Jurkat, Clone E6-1 (cell line): Measurements from ENCODE around the gene POLR1G.
"Not testable (repeated sequence)": the region's sequence is repeated elsewhere in the genome, so short reads cannot be mapped to it uniquely, and the experiment has no call there.

Experiments used
- DNase-seq: peaks from one replicate; pipeline ENCODE4 v3.0.0-alpha.2; 2011; ENCODE audit warnings: low read depth, low spot score
- H3K4me3 ChIP-seq: 2 replicates; pipeline ENCODE4 v1.5.1; 2011; ENCODE audit warnings: mild to moderate bottlenecking, low read length, control low read depth, moderate library complexity

Gene POLR1G

GRCh38 chr19:45417151-45417550 is 10.7 kb downstream of the POLR1G start:
- no peak for DNase-seq
- no peak overlapping the region for H3K4me3 ChIP-seq

GRCh38 chr19:45418802-45419201 is 12.4 kb downstream of the POLR1G start:
- peak overlapping the region; percentile 36 for H3K4me3 ChIP-seq
- DNase-seq, result peak; percentile 45

GRCh38 chr19:45419396-45419795 is 13.0 kb downstream of the POLR1G start:
- DNase-seq, result peak; percentile 37

DNA sequence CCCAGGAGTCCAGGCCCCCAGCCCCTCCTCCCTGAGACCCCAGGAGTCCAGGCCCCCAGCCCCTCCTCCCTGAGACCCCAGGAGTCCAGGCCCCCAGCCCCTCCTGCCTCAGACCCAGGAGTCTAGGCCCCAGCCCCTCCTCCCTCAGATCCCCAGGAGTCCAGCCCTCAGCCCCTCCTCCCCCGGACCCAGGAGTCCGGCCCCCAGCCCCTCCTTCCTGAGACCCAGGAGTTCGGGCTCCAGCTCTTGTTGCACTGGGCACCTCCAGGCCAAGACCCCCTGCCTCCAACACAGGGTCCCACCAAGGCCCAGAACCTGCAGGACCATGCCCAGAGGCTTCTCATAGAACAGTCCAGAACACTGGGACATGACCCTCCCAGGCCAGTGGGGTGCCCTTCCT is 13.5 kb downstream of the POLR1G start:
- H3K4me3 ChIP-seq, result no peak overlapping the region
- no peak for DNase-seq

More at GRCh38 chr19:45419396-45419795, 13.0 kb downstream of the POLR1G start:
- H3K4me3 ChIP-seq, result peak overlapping the region; percentile 36

DNA sequence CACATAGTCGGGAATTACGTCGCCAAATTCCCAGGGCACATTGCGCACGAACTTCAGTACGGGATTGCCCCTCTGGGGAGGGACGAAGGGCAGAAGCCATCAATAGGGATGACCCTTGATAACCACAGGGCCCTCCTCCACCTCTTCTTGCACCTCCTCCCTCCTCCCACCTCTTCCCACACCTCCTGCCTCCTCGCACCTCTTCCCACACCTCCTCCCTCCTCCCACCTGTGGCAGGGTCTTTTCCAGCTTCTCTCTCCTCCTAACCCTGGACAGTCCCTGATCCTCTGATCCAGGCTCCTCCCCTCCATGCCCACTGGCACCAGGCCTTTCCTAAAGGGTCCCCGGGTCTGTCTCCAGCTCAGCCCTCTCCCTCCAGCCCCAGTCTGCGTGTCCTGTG is 13.9 kb downstream of the POLR1G start:
- no peak overlapping the region for H3K4me3 ChIP-seq
- DNase-seq, result no peak

- DNase-seq, result no peak
These were observed 14.4 kb downstream of the POLR1G start for GRCh38 chr19:45420871-45421270.

GRCh38 chr19:45421947-45422498 is 15.6 kb downstream of the POLR1G start:
- no peak overlapping the region for H3K4me3 ChIP-seq

More at GRCh38 chr19:45420871-45421270, 14.4 kb downstream of the POLR1G start:
- no peak overlapping the region for H3K4me3 ChIP-seq

GRCh38 chr19:45423033-45423588 is 16.7 kb downstream of the POLR1G start:
- no peak for DNase-seq
- H3K4me3 ChIP-seq, result peak overlapping the region; percentile 78

More at GRCh38 chr19:45421947-45422498, 15.6 kb downstream of the POLR1G start:
- no peak for DNase-seq

GRCh38 chr19:45423589-45424190 is 17.2 kb downstream of the POLR1G start, which contains the start of gene ERCC1:
Gene ERCC1 (minus strand): TSS chr19:45423917. CDS start chr19:45423374, 543 bp downstream.
- peak; percentile 62 for DNase-seq

DNA sequence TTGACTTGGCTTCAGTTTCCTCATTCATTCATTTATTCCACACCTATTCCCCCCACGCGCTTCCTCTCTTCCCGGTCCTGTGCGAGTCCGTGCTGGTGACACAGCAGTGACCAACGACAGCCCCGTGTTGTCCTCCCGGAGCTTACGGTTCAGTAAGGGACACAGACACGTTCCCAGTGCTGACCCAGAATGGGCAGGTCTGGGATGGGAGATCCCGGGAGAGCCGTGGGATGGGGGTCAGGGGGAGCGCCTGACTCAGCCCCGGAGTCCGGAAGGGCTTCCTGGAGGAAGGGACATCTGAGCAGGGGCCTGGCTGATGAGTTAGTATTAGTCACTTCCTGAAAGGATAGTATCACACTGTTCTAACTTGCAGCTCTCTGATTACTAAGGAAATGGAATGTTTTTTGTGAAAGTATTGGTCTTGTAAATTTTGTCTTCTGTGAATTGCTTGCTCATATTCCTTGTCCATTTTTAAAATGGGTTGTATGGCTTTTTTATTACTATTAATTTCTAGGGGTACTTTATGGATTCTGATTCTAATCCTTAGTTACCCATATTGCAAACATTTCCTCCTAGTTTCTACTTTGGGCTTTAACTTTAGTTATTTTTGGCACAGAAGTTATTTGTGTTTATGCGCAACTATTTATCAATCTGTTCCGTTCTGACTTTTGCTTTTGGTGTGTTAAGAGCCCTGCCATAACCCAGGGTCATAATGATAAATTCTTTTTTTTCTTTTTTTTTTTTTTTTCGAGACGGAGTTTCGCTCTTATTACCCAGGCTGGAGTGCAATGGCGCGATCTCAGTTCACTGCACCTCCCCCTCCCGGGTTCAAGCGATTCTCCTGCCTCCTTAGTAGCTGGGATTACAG is 18.0 kb downstream of the POLR1G start:
- no peak for DNase-seq
- H3K4me3 ChIP-seq, result peak overlapping the region; percentile 78

More at GRCh38 chr19:45423589-45424190, 17.2 kb downstream of the POLR1G start, which contains the start of gene ERCC1:
- H3K4me3 ChIP-seq, result peak within 1 kb of the TSS; percentile 78

DNA sequence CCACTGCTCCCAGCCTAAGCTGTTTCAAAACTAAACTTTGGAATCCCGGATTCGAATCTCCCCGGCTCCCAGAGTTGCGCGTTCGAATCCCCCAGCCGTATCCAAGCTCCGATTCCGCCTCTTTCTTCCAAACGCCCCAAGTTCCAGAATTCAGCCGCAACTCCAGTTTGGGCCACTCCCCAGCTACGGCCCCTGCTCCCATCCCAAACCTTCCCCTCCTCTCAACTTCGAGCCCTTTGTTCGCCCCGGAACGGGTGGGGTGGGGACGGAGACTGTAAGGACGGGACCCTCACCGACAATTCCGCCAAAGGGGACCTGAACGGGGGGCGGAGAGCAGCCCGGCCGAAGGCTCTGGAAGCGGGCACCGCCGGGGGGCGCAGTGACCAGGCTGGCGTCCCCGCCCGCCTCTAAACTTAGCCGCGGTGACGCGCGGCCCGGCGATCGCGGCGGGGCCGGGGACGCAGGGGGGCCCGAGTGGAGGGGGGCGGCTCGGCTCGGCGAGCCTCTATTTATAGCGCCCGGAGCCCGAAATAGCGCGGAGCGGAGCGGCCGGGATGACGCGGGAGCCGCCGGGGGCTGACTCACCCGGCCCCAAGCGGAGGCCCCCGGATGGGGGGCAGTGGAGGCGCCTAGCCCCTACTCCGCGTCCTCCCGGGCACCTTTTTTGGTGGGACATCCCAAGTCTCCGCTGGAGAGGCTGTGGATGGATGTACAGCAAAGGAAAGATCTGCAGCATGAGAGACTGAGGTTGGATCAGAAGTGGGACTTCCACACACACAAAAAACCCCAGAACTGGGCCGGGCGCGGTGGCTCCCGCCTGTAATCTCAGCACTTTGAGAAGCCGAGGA is 22.2 kb downstream of the POLR1G start:
- DNase-seq, result no peak
- H3K4me3 ChIP-seq, result peak overlapping the region; percentile 41

DNA sequence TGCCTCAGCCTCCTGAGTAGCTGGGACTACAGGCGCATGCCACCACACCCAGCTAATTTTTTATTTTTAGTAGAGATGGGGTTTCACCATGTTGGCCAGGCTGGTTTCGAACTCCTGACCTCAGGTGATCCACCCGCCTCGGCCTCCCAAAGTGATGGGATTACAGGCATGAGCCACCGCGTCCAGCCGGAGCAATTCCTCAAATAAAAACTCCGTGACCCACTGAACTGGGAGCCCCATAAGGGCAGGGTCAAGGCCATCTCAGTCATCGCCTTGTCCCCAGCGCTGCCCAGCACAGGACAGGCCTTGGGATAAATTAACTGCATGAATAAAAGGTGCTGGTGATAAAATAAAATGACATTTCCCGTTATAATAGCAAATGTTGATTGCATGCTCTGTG is 23.5 kb downstream of the POLR1G start:
- not testable (repeated sequence) for DNase-seq, H3K4me3 ChIP-seq

DNA sequence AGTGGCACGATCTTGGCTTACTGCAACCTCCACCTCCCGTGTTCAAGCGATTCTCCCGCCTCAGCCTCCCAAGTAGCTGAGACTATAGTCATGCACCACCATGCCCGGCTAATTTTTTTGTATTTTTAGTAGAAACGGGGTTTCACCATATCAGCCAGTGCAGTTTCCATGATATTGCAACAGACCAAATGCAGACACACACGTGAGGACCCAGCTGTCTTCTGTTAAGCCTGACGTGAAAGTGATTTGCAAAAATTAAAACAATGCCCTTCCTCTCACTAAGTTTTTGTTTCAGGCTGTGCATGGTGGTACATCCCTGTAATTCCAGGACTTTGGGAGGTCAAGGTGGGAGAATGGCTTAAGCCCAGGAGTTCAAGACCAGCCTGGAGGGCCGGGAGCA is 24.6 kb downstream of the POLR1G start:
- DNase-seq, H3K4me3 ChIP-seq: not testable (repeated sequence)

DNA sequence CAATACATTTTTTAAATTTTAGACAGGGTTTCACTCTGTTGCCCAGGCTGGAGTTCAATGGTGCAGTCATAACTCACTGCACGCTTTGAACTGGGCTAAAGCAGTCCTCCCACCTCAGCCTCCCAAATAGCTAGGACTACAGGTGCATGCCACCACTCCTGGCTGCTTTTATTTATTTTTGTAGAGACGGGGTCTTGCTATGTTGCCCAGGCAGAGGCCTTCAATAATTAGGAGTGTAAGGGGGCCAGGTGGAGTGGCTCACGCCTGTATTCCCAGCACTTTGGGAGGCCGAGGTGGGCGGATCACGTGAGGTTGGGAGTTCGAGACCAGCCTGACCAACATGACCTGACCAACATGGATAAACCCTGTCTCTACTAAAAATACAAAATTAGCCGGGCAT is 26.1 kb downstream of the POLR1G start:
- DNase-seq, H3K4me3 ChIP-seq: not testable (repeated sequence)

- DNase-seq, result no peak
- H3K4me3 ChIP-seq, result no peak overlapping the region
These were observed 30.9 kb downstream of the POLR1G start for GRCh38 chr19:45437328-45437727.

- H3K4me3 ChIP-seq, result peak overlapping the region; percentile 53
- no peak for DNase-seq
These were observed 32.7 kb downstream of the POLR1G start for GRCh38 chr19:45439190-45439568.

- peak overlapping the region; percentile 53 for H3K4me3 ChIP-seq
- DNase-seq, result peak; percentile 55
These were observed 33.3 kb downstream of the POLR1G start for GRCh38 chr19:45439569-45440258.

DNA sequence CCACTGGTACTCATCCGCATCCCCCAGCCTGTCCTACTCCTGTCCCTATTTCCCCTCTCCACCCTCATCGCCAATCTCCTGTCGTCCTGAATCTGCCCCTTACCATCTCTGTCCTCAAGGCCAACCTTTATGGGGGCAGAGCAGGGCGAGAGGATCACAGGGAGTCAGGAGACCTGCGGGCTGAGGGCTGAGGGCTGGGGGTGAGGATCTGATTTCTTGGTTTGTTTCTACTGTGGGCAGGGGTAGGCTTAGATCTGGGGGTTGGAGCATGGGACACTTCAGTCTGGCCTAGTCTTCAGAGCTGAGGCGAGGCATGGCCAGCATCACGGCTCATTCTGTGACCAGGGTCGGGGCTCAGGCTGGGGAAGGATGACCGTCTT is 33.8 kb downstream of the POLR1G start:
- H3K4me3 ChIP-seq, result peak overlapping the region; percentile 53
- DNase-seq, result no peak
